AG09309 (cell line): ENCODE results near the gene PLSCR2.
"Not testable (repeated sequence)": the region's sequence is repeated elsewhere in the genome, so short reads cannot be mapped to it uniquely, and the experiment has no call there.

ENCODE experiments used
- DNase-seq: peaks from one replicate; pipeline ENCODE4 v3.0.0-alpha.2; 2010; ENCODE audit warnings: low read depth
- H3K4me3 ChIP-seq: 2 replicates; pipeline ENCODE4 v1.5.1; 2011; ENCODE audit warnings: mild to moderate bottlenecking, low read depth, low read length, moderate library complexity; ENCODE audit not compliant: control insufficient read depth
- CTCF ChIP-seq: IDR thresholded peaks from 2 replicates; pipeline ENCODE4 v1.5.1; 2011; ENCODE audit warnings: mild to moderate bottlenecking, low read depth, low read length, inconsistent platforms; ENCODE audit not compliant: insufficient read depth, control insufficient read depth; ENCODE audit errors: missing control alignments

The PLSCR2 gene

GRCh38 chr3:146425341-146425740, 44.0 kb downstream of the PLSCR2 start:
- H3K4me3 ChIP-seq: no peak overlapping the region
- no peak for DNase-seq
- TF ChIP-seq CTCF: no peak

- peak; percentile 10 for DNase-seq
Observed at GRCh38 chr3:146421819-146422759, 47.3 kb downstream of the PLSCR2 start.

GRCh38 chr3:146416366-146416765, 53.0 kb downstream of the PLSCR2 start:
- no peak for DNase-seq

More at GRCh38 chr3:146421819-146422759, 47.3 kb downstream of the PLSCR2 start:
- no peak for TF ChIP-seq CTCF
- H3K4me3 ChIP-seq: no peak overlapping the region

GRCh38 chr3:146414010-146414409, 55.4 kb downstream of the PLSCR2 start:
- H3K4me3 ChIP-seq: no peak overlapping the region
- no peak for DNase-seq
- TF ChIP-seq CTCF: no peak

More at GRCh38 chr3:146416366-146416765, 53.0 kb downstream of the PLSCR2 start:
- TF ChIP-seq CTCF: no peak
- H3K4me3 ChIP-seq: no peak overlapping the region

GRCh38 chr3:146412711-146413110, 56.6 kb downstream of the PLSCR2 start:
- not testable (repeated sequence) for DNase-seq, H3K4me3 ChIP-seq

GRCh38 chr3:146407956-146408355, 61.4 kb downstream of the PLSCR2 start:
- H3K4me3 ChIP-seq: no peak overlapping the region
- DNase-seq: no peak
- TF ChIP-seq CTCF: no peak

- TF ChIP-seq CTCF: no peak
- no peak for DNase-seq
- no peak overlapping the region for H3K4me3 ChIP-seq
Observed at GRCh38 chr3:146404436-146404835, 64.9 kb downstream of the PLSCR2 start.
